Left kidney (tissue), 2 donors: ENCODE measurements around the gene KIF17. TPM values are rescaled to one million over a fixed set of nuclear protein-coding genes. Genes with fewer than 3 reads are reported as not detected.

ENCODE experiments used
- DNase-seq: peaks from one replicate; pipeline ENCODE4 v3.0.0-alpha.2; 2013
- polyA plus RNA-seq: library from polyadenylated mRNA; unstranded; fragments of 120-200 nt; gene quantifications from one replicate; pipeline ENCODE4 v1.2.1, GENCODE V29; 2013; ENCODE audit not compliant: insufficient read length

The KIF17 gene
- polyA plus RNA-seq, 1 donor = 4.3 TPM

DNA sequence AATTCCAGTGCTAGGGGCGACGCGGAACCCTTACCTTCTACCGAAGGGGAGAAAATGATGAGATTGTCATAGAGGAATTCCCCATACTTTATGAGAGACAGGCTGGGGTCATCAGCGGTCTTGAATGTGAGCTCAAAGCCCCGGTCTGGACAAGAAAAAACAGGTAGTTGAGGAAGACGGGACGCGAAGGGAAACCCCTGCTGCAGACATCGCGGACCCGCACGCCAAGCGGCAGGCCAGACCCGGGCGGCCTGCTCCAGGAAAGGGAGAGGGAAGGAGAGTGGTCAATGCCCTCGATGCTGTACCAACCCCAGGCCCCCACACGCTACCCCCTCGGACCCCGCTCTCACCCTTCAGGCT is 57.0 kb downstream of the KIF17 start:
- no peak for DNase-seq

GRCh38 chr1:20660363-20660762 is 57.4 kb downstream of the KIF17 start:
- DNase-seq = no peak

DNA sequence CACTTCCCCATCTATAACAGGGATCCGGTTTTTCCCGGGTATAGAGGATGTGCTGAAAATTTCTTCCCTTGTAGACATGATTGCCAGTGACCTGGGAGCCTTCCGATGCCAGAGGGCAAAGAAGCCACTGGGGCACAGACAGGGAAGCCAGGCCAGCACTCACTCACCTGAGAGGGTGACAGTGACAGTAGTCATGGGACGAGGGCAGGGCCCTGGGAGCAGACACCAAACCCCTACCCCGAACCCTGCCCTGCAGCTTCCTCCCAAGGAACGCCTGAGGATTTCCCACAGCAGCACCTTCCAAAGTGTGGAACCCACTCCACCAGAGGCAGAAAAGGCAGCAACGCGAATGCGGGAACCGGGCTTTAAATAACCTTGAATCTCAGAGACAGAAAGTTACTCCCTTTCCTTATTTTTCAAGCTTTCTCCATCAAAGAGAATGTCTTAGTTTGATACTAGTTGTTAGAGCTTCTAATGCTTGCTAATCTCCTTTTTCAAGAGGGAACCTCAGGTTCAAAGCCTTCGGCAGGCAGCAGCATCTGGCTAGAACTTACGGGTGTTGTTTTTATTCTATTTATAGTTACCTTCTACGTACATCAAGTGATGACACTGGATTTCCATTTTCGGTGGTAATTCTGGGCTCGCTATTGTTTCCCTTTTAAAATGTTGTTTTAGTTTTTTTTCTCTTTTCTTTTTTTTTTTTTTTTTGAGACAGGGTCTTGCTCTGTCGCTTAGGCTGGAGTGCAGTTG is 59.5 kb downstream of the KIF17 start:
- DNase-seq = no peak

- no peak for DNase-seq
Observed at GRCh38 chr1:20657024-20657423, 60.8 kb downstream of the KIF17 start.

DNA sequence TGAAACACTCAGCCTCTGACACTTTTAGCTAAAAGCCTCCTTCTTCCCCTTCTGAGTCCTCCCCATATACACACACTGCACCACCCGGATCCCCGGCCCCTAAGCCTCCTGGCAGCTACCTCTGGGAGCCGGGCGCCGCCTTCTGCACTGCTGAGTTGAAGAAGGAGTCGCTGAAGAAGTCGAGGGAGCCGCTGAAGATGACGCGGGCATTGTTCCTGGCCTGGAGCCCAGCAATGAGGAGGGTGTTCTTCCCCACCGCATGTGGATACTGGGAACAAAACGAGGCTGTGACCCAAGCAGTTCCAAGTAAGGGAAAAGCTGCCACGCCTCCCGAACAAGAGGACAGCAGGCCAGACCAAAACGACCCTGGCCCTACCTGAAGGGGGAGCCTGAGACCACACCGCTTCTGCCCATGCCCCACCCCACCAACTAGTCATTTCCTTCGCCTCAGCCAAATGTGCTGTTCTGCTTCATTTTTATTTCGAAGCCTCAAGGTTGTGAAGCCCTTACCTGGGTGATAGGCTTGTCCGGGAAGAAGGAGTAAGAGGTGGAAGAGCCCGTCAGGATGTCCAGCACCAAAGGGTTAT is 63.6 kb downstream of the KIF17 start:
- DNase-seq = no peak

- no peak for DNase-seq
Observed at GRCh38 chr1:20652300-20652699, 65.5 kb downstream of the KIF17 start.

DNA sequence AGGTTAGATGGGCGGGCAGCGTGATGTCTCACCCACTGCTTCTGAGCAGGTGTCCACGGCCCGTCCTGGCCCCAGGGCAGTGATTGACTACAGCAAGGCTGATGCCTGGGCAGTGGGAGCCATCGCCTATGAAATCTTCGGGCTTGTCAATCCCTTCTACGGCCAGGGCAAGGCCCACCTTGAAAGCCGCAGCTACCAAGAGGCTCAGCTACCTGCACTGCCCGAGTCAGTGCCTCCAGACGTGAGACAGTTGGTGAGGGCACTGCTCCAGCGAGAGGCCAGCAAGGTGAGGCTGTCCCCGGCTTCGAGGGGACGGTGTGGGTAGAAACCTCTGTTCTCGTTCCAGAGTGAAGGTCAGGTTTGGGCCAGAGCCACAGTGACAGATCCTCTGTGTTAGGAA is 68.9 kb downstream of the KIF17 start:
- no peak for DNase-seq

- DNase-seq = no peak
Observed at GRCh38 chr1:20648438-20648837, 69.4 kb downstream of the KIF17 start.

DNA sequence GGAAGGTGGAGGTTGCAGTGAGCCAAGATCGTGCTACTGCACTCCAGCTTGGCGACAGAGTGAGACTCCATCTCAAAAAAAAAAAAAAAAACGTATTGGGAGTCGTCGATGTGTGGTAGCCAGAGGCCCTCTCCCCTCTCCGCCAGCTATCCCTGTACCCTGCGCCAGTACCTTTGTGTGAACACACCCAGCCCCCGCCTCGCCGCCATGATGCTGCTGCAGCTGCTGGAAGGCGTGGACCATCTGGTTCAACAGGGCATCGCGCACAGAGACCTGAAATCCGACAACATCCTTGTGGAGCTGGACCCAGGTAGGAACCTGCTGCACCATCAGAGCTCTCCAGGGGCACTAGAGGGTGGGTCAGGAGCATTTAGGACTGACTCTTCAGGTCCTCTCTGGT is 72.4 kb downstream of the KIF17 start:
- no peak for DNase-seq

GRCh38 chr1:20644416-20644815 is 73.4 kb downstream of the KIF17 start:
- no peak for DNase-seq

DNA sequence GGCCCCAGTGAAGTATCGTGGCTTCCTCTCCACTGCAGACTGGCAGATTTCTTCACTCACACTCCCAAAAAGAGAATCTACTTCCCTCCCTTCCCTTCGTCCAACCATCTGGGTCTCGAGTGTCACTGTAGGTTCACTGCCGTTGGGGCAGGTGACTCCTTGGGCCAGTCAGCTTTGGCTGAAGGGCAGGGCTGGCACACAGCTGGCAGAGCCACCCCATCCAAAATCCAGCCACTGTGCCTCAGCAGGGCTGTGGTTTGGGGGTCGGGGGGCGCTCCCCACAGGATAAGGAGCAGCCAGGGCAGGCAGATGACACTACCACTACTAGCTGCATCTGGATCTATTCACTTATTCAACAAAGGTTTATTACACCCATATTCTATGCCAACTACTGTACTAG is 74.7 kb downstream of the KIF17 start:
- DNase-seq = no peak

GRCh38 chr1:20641975-20642374 is 75.8 kb downstream of the KIF17 start:
- no peak for DNase-seq

GRCh38 chr1:20640183-20640597 is 77.6 kb downstream of the KIF17 start:
- peak; percentile 55 for DNase-seq

DNA sequence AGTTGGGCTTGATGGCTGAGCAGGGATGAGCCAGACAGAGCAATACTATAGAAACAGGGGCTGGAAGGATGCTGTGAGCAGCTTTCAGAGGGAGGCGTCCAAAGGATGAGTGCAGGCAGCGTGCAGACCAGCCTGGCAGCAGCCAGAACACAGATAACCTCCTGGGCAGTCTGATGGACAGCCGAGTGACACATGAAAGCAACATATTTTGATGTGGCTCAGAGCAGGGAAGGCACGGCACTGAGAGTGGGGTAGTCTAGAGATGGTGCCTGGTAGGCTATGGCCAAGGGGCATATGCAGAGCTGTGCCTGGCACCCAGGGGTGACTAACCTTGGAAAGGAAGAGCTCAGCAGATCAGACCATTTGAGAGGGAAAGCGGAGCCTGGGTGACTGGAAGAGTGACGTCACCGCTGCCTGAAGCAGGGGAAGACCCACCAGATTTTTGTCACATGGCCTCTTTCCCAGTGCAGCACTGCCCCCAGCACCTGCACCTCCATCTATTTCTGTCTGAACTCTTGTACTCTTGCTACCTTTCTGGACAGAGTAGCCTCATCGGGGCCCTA is 80.9 kb downstream of the KIF17 start:
- DNase-seq = no peak

- DNase-seq = peak; percentile 30
Observed at GRCh38 chr1:20634594-20635084, 83.2 kb downstream of the KIF17 start.

GRCh38 chr1:20634065-20634593 is 83.7 kb downstream of the KIF17 start:
- DNase-seq = no peak

GRCh38 chr1:20633190-20634064 is 84.4 kb downstream of the KIF17 start, which contains the start of gene PINK1:
Gene PINK1 (plus strand): TSS chr1:20633458. CDS start chr1:20633549, 91 bp downstream.
- DNase-seq = peak; percentile 81

DNA sequence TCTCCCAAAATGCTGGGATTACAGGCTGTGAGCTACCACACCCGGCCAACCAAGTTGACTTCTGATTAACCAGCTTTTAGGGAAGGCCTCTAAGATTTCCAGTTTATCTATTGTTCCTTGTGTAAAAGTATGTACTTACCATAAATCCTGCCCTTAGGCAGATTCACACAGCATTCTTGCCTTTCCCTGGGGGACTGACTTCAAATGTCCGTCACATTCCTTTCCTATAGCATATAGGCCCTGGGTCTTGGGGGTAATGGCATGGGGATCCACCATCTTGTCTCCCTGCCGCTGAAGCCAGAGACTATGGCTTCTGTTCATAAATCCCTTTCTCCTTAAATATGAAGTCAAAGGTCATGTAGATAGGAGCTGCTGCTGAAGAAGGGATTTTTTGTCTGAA is 85.4 kb downstream of the KIF17 start:
- no peak for DNase-seq

- no peak for DNase-seq
Observed at GRCh38 chr1:20630729-20631128, 87.1 kb downstream of the KIF17 start.

GRCh38 chr1:20626524-20626923 is 91.3 kb downstream of the KIF17 start:
- no peak for DNase-seq

DNA sequence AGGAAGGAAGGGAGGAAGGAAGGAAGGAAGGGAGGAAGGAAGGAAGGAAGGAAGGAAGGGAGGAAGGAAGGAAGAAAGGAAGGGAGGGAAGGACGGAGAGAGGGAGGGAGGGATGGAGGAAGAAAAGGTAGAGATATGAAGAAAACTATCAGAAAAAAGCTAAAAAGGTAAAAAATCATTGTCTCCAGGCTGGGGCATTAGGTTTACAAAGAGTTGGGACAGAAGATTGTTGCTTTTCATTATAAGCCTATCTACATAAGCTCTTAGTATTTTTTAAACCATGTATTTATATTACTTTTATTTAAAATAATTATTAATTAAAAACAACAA is 91.7 kb downstream of the KIF17 start:
- DNase-seq = no peak
